UCSD-AML1 (cell line): ENCODE results near the gene TMED1.

Experiments
- DNase-seq: peaks from one replicate; lab custom pipeline; 2025; ENCODE audit not compliant: unreplicated experiment; lab: John Stamatoyannopoulos, UW

Gene TMED1

GRCh38 chr19:10831987-10832938 lies 3.7 kb downstream of the TMED1 start:
- no peak for DNase-seq

GRCh38 chr19:10830931-10831779 lies 4.9 kb downstream of the TMED1 start:
- no peak for DNase-seq

GRCh38 chr19:10830370-10830769 lies 5.6 kb downstream of the TMED1 start:
- no peak for DNase-seq

GRCh38 chr19:10829967-10830366 lies 6.0 kb downstream of the TMED1 start:
- no peak for DNase-seq

GRCh38 chr19:10828981-10829821 lies 6.8 kb downstream of the TMED1 start:
- DNase-seq = peak; percentile 26

GRCh38 chr19:10826846-10827245 lies 9.2 kb downstream of the TMED1 start:
- DNase-seq = no peak

- DNase-seq = no peak
Measured at GRCh38 chr19:10826231-10826630, 9.8 kb downstream of the TMED1 start.

- DNase-seq = no peak
Measured at GRCh38 chr19:10823690-10824089, 12.3 kb downstream of the TMED1 start.

- no peak for DNase-seq
Measured at GRCh38 chr19:10820173-10820572, 15.8 kb downstream of the TMED1 start.

GRCh38 chr19:10819124-10820060 lies 16.6 kb downstream of the TMED1 start:
- no peak for DNase-seq

- no peak for DNase-seq
Measured at GRCh38 chr19:10818301-10819123, 17.5 kb downstream of the TMED1 start.

- DNase-seq = no peak
Measured at GRCh38 chr19:10817291-10818038, 18.5 kb downstream of the TMED1 start.

- DNase-seq = no peak
Measured at GRCh38 chr19:10816691-10817090, 19.3 kb downstream of the TMED1 start.

GRCh38 chr19:10815969-10816644 lies 19.9 kb downstream of the TMED1 start:
- no peak for DNase-seq

GRCh38 chr19:10815007-10815536 lies 20.9 kb downstream of the TMED1 start:
- DNase-seq = no peak

- DNase-seq = peak; percentile 79
Measured at GRCh38 chr19:10812902-10813404, 23.1 kb downstream of the TMED1 start.

- DNase-seq = peak; percentile 32
Measured at GRCh38 chr19:10812196-10812595, 23.8 kb downstream of the TMED1 start.
